Karpas-422 (cell line): Measurements from ENCODE around the gene SNRNP35. TPM values are rescaled to one million over a fixed set of nuclear protein-coding genes. Genes with fewer than 3 reads are reported as not detected.
"Not testable (repeated sequence)": the region's sequence is repeated elsewhere in the genome, so short reads cannot be mapped to it uniquely, and the experiment has no call there.

Experiments used
- DNase-seq: peaks from one replicate; pipeline ENCODE4 v3.0.0-alpha.2; 2015
- H2AFZ ChIP-seq: fragments of 200-600 bp; sonication (generic); 2 replicates; pipeline ENCODE4 v1.6.1; 2014; ENCODE audit warnings: antibody characterized with exemption, low read length, mixed read lengths
- H3K27ac ChIP-seq: fragments of 200-600 bp; sonication (generic); 2 replicates; pipeline ENCODE4 v1.5.1; 2014; ENCODE audit warnings: mild to moderate bottlenecking, low read length, moderate library complexity
- H3K27me3 ChIP-seq: fragments of 200-600 bp; sonication (generic); 2 replicates; pipeline ENCODE4 v1.6.1; 2014; ENCODE audit warnings: low read length, mixed read lengths
- H3K36me3 ChIP-seq: fragments of 200-600 bp; sonication (generic); 2 replicates; pipeline ENCODE4 v1.6.1; 2014; ENCODE audit warnings: low read length, mixed read lengths; ENCODE audit not compliant: insufficient read depth
- H3K4me1 ChIP-seq: fragments of 200-600 bp; sonication (generic); 2 replicates; pipeline ENCODE4 v1.6.1; 2014; ENCODE audit warnings: mild to moderate bottlenecking, low read length, mixed read lengths
- H3K4me2 ChIP-seq: fragments of 200-600 bp; sonication (generic); 2 replicates; pipeline ENCODE4 v1.6.1; 2014; ENCODE audit warnings: low read length, low read depth, mild to moderate bottlenecking; ENCODE audit not compliant: poor library complexity, severe bottlenecking
- H3K4me3 ChIP-seq: fragments of 200-600 bp; sonication (generic); 2 replicates; pipeline ENCODE4 v1.5.1; 2014; ENCODE audit warnings: mild to moderate bottlenecking, antibody characterized with exemption, low read length, mixed read lengths
- H3K79me2 ChIP-seq: fragments of 200-600 bp; sonication (generic); 2 replicates; pipeline ENCODE4 v1.6.1; 2014; ENCODE audit warnings: mild to moderate bottlenecking, low read length, mixed read lengths
- H3K9ac ChIP-seq: fragments of 200-600 bp; sonication (generic); 2 replicates; pipeline ENCODE4 v1.6.0; 2014; ENCODE audit warnings: low read length
- H3K9me2 ChIP-seq: fragments of 200-600 bp; sonication (generic), shearing (Covaris generic); replicated peaks from 2 replicates; pipeline ENCODE4 v1.6.0; 2014; ENCODE audit warnings: mild to moderate bottlenecking, low read length, moderate library complexity; ENCODE audit not compliant: insufficient read depth
- H3K9me3 ChIP-seq: fragments of 300-700, 200-600 bp; sonication (generic); 2 replicates; pipeline ENCODE4 v1.6.1; 2014; ENCODE audit warnings: low read length, mixed read lengths
- H4K20me1 ChIP-seq: fragments of 200-600 bp; sonication (generic); 2 replicates; pipeline ENCODE4 v1.6.1; 2014; ENCODE audit warnings: mild to moderate bottlenecking, antibody characterized with exemption, low read length, low read depth; ENCODE audit not compliant: insufficient read depth
- total RNA-seq: library from RNA; depleted of rRNA; stranded (reverse); fragments of >200 nt; shearing (Covaris generic); gene quantifications from 2 replicates; pipeline ENCODE4 v1.2.3, GENCODE V29; 2014; ENCODE audit warnings: low replicate concordance; rRNA removed

Gene SNRNP35, protein sequence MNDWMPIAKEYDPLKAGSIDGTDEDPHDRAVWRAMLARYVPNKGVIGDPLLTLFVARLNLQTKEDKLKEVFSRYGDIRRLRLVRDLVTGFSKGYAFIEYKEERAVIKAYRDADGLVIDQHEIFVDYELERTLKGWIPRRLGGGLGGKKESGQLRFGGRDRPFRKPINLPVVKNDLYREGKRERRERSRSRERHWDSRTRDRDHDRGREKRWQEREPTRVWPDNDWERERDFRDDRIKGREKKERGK
- total RNA-seq = 12.6 and 25.3 TPM in 2 replicates

DNA sequence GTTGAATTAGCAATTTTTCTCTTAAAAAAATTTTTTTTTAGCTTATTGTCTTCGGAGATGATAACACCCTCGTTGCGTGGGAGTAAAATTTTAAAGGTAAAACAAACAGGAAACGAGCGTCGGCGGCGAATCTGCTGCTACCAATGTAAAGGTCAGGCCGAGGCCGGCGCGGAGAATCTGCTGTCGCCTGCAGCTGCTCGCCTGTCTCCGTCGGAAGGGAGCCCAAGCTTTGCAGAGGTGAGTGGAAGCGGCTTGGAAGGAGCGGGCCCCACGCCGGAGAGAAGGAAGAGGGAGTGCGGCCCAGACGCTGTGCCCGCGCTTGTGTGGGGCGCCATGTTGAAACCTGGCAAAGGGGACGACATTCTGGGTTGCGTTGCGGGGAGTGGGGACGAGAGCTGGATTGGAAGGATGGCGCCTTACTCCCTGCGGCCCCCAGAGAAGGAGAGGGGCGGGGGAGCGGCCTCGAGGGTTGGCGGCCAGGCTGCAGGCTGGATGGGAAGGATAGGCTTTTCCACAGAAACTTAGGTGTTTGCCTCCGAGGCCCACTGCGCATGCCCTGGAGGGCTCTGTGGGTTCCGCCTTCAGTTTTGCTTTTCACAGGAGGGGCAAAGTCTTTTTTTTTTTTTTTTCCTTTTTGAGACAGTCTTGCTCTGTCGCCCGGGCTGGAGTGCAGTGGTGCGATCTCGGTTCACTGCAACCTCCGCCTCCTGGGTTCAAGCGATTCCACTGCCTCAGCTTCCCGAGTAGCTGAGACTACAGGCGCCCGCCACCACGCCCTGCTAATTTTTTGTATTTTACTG, at the start of gene SNRNP35:
Gene SNRNP35 (plus strand): TSS at position 160 of the 800 bp plus-strand sequence. CDS start 7,402 bp downstream, outside the sequence.
- Histone ChIP-seq H3K4me3 (peak within 1 kb of the TSS; percentile 76), H3K4me2 (peak within 1 kb of the TSS; percentile 82), H4K20me1 (no peaks in the 10 kb centered on the region), H3K4me1 (peaks cover 12% of the 10 kb centered on the region), H3K27me3 (no peaks in the 10 kb centered on the region), H3K27ac (peak within 1 kb of the TSS; percentile 90), H3K9me2 (no peaks in the 10 kb centered on the region), H3K36me3 (no peaks in the 10 kb centered on the region), H3K9ac (peak within 1 kb of the TSS; percentile 90), H2AFZ (peak within 1 kb of the TSS; percentile 54), H3K9me3 (no peaks in the 10 kb centered on the region), H3K79me2 (peaks cover 29% of the 10 kb centered on the region)
- peak; percentile 94 for DNase-seq

GRCh38 chr12:123408619-123409018, 49.3 kb upstream of the SNRNP35 start:
- H3K4me2 ChIP-seq, DNase-seq, H2AFZ ChIP-seq, H3K27me3 ChIP-seq, H3K4me3 ChIP-seq, H4K20me1 ChIP-seq, H3K4me1 ChIP-seq, H3K79me2 ChIP-seq, H3K9ac ChIP-seq, H3K27ac ChIP-seq, H3K9me2 ChIP-seq, H3K9me3 ChIP-seq: not testable (repeated sequence)
- H3K36me3 ChIP-seq = peaks cover 13% of the 10 kb centered on the region; the same call in 1 of the 2 replicates

DNA sequence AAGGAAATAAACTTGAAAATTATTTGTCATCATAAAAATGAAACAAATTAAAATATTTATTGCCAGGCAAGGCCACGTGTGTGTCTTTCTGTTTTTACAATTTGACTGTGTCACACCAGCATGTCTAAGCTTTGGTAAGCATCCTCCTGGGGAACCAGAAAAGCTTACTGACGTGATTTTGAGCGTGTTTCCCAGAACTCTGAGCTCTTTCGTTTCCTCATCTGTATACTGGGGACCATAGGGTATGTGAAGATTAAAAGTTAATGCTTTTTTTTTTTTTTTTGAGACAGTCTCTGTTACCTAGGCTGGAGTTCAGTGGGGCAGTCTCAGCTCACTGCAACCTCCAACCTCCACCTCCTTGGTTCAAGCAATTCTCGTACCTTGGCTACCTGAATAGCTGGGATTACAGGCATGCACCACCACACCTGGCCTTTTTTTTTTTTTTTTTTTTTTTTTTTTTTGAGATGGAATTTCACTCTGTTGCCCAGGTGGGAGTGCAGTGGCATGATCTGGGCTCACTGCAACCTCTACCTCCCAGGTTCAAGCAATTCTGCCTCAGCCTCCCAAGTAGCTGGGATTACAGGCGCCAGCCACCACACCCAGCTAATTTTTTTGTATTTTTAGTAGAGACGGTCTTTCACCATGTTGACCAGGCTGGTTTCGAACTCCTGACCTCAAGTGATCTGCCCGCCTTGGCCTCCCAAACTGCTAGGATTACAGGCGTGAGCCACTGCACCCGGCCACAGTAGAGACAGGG, 48.5 kb upstream of the SNRNP35 start:
- H3K36me3 ChIP-seq = not testable (repeated sequence)

DNA sequence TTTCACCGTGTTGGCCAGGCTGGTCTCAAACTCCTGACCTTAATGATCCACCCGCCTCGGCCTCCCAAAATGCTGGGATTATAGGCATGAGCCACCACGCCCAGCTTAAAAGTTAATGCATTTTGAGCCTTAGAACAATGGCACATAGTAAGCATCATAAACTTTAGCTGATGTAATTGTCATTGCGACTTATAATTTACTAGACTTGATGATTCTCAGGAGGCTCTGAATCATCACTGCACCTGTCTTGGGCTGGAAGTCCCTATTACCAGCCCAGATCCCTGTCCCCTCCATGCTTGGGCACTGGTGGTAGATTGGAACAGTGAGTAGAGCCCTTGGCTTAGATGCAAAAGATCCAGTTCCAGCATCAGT, 47.9 kb upstream of the SNRNP35 start:
- H3K79me2 ChIP-seq = no peaks in the 10 kb centered on the region
- no peak overlapping the region for H3K4me2 ChIP-seq
- H3K27me3 ChIP-seq = no peaks in the 10 kb centered on the region
- no peak overlapping the region for H3K4me3 ChIP-seq
- H3K9me3 ChIP-seq = no peaks in the 10 kb centered on the region
- no peak for DNase-seq
- H2AFZ ChIP-seq = no peak overlapping the region
- no peaks in the 10 kb centered on the region for H3K4me1 ChIP-seq
- H3K27ac ChIP-seq = no peak overlapping the region
- H3K9ac ChIP-seq = no peak overlapping the region
- H3K9me2 ChIP-seq = no peaks in the 10 kb centered on the region
- H4K20me1 ChIP-seq = no peaks in the 10 kb centered on the region
- H3K36me3 ChIP-seq = 0 out of 2 replicates have a peak, but pooled peaks cover 4% of the 10 kb centered on the region

More for the DNA sequence above, 48.5 kb upstream of the SNRNP35 start:
- H3K4me3 ChIP-seq, H3K4me2 ChIP-seq, H3K27ac ChIP-seq, H3K9me2 ChIP-seq, H2AFZ ChIP-seq, H3K4me1 ChIP-seq, H3K9me3 ChIP-seq, H3K27me3 ChIP-seq, H4K20me1 ChIP-seq, H3K79me2 ChIP-seq, H3K9ac ChIP-seq: not testable (repeated sequence)
- DNase-seq = peak; percentile 48

DNA sequence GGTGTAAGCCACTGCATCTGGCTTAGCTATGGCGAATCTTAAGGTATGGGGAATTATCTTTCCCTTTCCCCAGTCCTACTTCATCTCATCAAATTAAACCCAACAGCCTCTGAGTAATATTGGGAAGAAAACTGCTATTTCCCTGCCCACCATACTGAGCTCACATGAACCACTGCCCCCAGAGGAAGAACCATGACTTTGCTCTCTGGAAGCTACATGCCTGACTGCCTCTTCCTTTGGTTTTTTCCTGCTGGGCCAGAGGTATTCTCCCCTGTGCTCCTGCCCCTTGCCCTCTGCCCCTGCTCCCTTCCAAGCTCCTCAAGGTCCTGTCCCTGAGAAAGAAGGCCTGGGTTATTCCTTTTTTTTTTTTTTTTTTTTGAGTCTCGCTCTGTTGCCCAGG, 36.6 kb upstream of the SNRNP35 start:
- no peaks in the 10 kb centered on the region for H4K20me1 ChIP-seq

GRCh38 chr12:123427036-123427769, 30.7 kb upstream of the SNRNP35 start:
- Histone ChIP-seq H3K4me2 (no peak overlapping the region), H3K27me3 (no peaks in the 10 kb centered on the region), H4K20me1 (no peaks in the 10 kb centered on the region), H3K79me2 (no peaks in the 10 kb centered on the region), H3K4me1 (peaks cover 6% of the 10 kb centered on the region), H3K9me3 (no peaks in the 10 kb centered on the region), H3K36me3 (no peaks in the 10 kb centered on the region), H3K9me2 (no peaks in the 10 kb centered on the region), H3K27ac (no peak overlapping the region), H2AFZ (no peak overlapping the region), H3K4me3 (no peak overlapping the region), H3K9ac (no peak overlapping the region)
- DNase-seq = no peak

More for the DNA sequence above, 36.6 kb upstream of the SNRNP35 start:
- Histone ChIP-seq H3K27me3 (no peaks in the 10 kb centered on the region), H2AFZ (no peak overlapping the region), H3K4me2 (no peak overlapping the region), H3K36me3 (no peaks in the 10 kb centered on the region), H3K4me3 (no peak overlapping the region), H3K9ac (no peak overlapping the region), H3K79me2 (no peaks in the 10 kb centered on the region), H3K9me2 (no peaks in the 10 kb centered on the region), H3K9me3 (no peaks in the 10 kb centered on the region), H3K27ac (no peak overlapping the region), H3K4me1 (no peaks in the 10 kb centered on the region)
- DNase-seq = no peak

DNA sequence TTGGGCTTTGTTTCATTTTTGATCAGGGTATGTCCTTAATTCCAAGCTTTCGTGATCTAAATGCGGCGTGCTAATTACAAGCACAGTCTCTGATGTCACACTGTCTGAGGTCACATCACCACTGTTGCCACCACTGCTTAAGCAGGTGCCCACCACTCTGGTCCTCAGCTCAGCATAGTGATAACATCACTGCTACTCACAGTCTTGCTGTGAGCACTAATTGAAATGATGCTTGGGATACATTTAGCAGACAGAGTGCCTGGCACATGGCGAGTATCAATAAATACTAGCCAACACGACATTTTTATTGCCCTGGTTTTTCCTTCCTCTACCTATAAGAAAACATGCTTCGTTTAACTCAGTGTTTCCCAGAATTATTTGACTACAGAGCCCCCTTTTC, 29.3 kb upstream of the SNRNP35 start:
- Histone ChIP-seq H3K79me2 (no peaks in the 10 kb centered on the region), H2AFZ (no peak overlapping the region), H3K4me1 (peaks cover 6% of the 10 kb centered on the region), H4K20me1 (no peaks in the 10 kb centered on the region), H3K27me3 (no peaks in the 10 kb centered on the region), H3K4me2 (no peak overlapping the region), H3K9ac (no peak overlapping the region), H3K9me3 (no peaks in the 10 kb centered on the region), H3K36me3 (no peaks in the 10 kb centered on the region), H3K9me2 (no peaks in the 10 kb centered on the region), H3K27ac (no peak overlapping the region), H3K4me3 (no peak overlapping the region)
- DNase-seq = no peak
